Lower leg skin (tissue), 4 donors: ENCODE results near the gene PHPT1. TPM values are rescaled to one million over a fixed set of nuclear protein-coding genes. Genes with fewer than 3 reads are reported as not detected.
"Not testable (repeated sequence)": the region's sequence is repeated elsewhere in the genome, so short reads cannot be mapped to it uniquely, and the experiment has no call there.

ENCODE experiments used
- DNase-seq, 2 donors: peaks; one replicate each; pipeline ENCODE4 v3.0.0-alpha.2; 2019; ENCODE audit warnings: low spot score in 2 of 2
- H3K4me3 ChIP-seq: fragments of 200-600 bp; sonication (generic); 2 replicates; pipeline ENCODE4 v1.5.1; 2017; ENCODE audit warnings: mild to moderate bottlenecking, low read depth; ENCODE audit not compliant: poor library complexity, severe bottlenecking
- POLR2A ChIP-seq, 2 donors: fragments of 450-650 bp; IDR thresholded peaks; one replicate each; pipeline ENCODE4 v1.6.1; 2016 to 2017; ENCODE audit warnings: antibody characterized with exemption in 2 of 2, mild to moderate bottlenecking in 1 of 2, moderate library complexity in 1 of 2
- WGBS, 2 donors: methylation state at CpG; one replicate each; pipeline ENCODE4 v1.1.5; 2018; 5-methylcytosine and 5-hydroxymethylcytosine counted together
- intact Hi-C: fragments of 100-400 bp; cut with DNase I; formaldehyde crosslinking; loops from one replicate; pipeline ENCODE4 v1.15.0; 2023; ENCODE audit warnings: low total_unique reads
- total RNA-seq, 4 donors: library from RNA; depleted of rRNA; stranded (reverse); fragments of >200 nt; gene quantifications; one replicate each; pipeline ENCODE4 v1.1.0, GENCODE V29; 2016
- TF ChIP-seq, protein P1 (sequence below), 3 donors: fragments of 450-650 bp; IDR thresholded peaks; one replicate each; pipeline ENCODE4 v1.5.1; 2016; ENCODE audit warnings: antibody characterized with exemption in 3 of 3, mild to moderate bottlenecking in 3 of 3, moderate library complexity in 2 of 3

Gene PHPT1
- total RNA-seq, 4 donors from 2014 or later: 22.0 to 60.4 (median 48.7) TPM

DNA sequence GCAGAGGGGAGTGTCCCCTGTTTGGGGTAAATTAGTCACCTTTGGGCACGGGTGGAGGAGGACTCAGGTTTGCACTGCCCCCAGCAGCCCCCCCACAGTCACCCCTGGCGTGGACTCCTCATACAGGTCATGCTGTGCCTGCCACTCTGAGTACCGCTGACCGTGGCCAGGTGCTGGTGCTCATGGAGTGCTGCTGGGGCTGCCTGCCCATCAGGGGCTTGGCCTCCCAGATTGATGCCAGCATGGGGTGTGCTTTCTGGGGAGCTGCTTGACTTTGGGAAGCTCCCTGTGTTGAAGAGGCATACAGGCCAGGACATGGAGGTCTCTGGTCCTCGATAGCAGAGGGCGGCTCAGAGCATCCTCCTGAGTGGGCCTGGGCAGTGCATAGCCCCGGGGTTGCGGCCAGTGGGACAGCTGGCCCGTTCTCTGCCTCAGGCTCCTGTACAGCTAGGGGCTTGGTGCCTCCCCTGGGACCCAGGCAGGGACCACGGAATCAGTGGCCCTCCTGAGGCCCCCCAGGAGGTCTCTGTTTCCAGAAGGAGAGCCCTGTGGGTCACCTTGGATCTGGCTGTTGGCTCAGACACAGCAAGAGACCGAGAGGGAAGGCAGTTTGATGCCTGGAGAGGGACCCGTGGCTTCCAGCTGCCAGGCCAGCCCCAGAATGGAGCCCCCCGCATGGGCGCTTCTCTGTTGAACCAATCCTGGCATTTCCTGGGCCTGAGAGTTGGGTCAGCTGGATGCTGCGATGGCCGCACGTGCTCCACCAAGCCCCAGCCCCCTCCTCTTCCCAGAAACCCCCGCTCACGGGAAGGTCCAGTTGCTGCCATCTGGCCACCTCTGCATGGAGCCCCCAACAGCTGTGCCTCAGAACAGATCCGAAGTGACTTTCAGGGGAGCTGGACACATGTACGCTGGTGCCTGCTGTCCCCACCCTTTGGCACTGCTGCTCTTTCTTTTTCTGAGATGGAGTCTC lies 13.0 kb upstream of the PHPT1 start:
- intact Hi-C loops: no loop called here
- no peak for DNase-seq
- 90 to 97% methylated on average over 14 of the region's 21 CpGs for WGBS, 2 donors
- no peak overlapping the region for H3K4me3 ChIP-seq
- TF ChIP-seq, protein P1, sequence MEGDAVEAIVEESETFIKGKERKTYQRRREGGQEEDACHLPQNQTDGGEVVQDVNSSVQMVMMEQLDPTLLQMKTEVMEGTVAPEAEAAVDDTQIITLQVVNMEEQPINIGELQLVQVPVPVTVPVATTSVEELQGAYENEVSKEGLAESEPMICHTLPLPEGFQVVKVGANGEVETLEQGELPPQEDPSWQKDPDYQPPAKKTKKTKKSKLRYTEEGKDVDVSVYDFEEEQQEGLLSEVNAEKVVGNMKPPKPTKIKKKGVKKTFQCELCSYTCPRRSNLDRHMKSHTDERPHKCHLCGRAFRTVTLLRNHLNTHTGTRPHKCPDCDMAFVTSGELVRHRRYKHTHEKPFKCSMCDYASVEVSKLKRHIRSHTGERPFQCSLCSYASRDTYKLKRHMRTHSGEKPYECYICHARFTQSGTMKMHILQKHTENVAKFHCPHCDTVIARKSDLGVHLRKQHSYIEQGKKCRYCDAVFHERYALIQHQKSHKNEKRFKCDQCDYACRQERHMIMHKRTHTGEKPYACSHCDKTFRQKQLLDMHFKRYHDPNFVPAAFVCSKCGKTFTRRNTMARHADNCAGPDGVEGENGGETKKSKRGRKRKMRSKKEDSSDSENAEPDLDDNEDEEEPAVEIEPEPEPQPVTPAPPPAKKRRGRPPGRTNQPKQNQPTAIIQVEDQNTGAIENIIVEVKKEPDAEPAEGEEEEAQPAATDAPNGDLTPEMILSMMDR (IDR thresholded peaks at IDR 0.05): no peak
- TF ChIP-seq POLR2A (IDR thresholded peaks at IDR 0.05): no peak

DNA sequence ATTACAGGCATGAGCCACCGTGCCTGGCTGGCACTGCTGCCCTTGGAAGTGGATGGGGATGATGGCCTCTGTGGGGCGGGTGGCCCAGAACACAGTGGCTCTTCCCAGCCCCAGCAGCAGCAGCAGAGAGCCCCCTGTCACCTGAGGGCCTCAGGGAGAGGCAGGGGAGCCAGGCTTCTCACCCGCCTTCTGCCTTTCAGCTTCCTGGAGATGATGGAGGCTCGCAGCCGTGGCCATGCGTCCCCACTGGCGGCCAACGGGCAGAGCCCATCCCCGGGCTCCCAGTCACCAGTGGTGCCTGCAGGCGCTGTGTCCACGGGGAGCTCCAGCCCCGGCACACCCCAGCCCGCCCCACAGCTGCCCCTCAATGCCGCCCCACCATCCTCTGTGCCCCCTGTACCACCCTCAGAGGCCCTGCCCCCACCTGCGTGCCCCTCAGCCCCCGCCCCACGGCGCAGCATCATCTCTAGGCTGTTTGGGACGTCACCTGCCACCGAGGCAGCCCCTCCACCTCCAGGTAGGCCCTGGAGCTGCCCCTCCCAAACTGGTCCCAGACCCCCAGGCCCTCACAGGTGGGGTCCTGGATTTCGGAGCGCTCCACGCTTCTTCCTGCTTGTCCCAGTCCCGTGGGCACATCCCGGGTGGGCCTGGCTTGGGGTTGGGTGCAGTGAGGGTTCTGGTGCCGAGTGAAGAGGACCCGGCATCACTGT lies 11.9 kb upstream of the PHPT1 start:
- TF ChIP-seq, protein P1 (IDR thresholded peaks at IDR 0.05): no peak
- no peak for TF ChIP-seq POLR2A (IDR thresholded peaks at IDR 0.05)
- intact Hi-C loops: no loop called here
- no peak for DNase-seq
- 89 to 91% methylated on average over 17 to 27 of the region's 27 CpGs for WGBS, 2 donors
- H3K4me3 ChIP-seq: no peak overlapping the region

DNA sequence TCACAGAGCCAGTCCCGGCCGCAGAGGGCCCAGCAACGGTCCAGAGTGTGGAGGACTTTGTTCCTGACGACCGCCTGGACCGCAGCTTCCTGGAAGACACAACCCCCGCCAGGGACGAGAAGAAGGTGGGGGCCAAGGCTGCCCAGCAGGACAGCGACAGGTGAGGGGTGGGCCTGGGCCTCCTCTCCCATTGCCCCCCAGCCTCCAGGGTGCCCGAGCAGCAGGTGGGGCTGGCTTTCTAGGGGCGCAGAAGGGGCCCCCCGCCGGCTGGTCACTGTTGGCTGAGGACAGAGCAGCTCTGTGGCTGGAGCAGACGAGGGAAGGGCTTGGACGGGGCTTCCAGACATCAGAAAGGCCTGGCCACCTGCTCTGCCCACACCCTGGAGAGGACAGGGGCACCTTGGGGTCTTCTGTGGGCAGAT lies 11.3 kb upstream of the PHPT1 start:
- H3K4me3 ChIP-seq, intact Hi-C loops, DNase-seq: not testable (repeated sequence)
- WGBS, 2 donors: 92 to 96% methylated on average over 7 to 15 of the region's 15 CpGs

DNA sequence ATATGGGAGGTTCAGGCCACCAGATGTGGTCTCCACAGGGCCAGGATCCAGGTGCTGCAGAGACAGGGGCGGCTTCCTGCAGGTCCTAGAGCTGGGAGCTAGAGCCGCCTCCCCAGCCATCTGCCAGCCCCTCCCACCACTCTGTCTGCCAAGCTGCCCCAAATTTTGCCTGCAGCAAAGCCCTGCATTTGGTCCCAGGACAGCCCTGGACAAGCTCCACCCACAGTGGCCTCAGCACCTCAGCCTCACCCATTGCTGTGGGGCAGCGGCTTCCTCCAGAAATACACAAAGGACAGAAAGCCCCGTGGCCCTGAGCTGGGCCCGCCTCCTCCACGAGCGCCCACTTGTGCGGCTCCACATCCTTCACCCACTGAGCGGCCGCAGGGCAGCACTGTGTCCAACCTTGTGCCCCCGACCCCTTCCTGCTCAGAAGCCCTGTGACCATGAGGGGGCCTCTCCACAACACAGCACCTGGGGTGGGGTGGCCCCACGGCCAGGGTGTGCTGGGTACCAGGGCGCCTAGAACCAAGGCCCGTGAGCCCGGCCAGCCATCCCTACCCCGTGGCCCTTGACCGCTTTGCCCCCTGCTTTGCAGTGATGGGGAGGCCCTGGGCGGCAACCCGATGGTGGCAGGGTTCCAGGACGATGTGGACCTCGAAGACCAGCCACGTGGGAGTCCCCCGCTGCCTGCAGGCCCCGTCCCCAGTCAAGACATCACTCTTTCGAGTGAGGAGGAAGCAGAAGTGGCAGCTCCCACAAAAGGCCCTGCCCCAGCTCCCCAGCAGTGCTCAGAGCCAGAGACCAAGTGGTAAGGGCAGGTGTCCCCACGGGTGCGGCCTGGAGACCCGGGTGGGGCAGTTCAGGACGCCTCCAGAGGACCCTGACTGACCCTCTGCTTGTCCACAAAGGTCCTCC lies 10.6 kb upstream of the PHPT1 start:
- TF ChIP-seq POLR2A (IDR thresholded peaks at IDR 0.05): no peak
- TF ChIP-seq, protein P1 (IDR thresholded peaks at IDR 0.05): no peak
- H3K4me3 ChIP-seq: no peak overlapping the region
- intact Hi-C loops: no loop called here
- 84 to 88% methylated on average over 22 to 27 of the region's 29 CpGs for WGBS, 2 donors
- no peak for DNase-seq

DNA sequence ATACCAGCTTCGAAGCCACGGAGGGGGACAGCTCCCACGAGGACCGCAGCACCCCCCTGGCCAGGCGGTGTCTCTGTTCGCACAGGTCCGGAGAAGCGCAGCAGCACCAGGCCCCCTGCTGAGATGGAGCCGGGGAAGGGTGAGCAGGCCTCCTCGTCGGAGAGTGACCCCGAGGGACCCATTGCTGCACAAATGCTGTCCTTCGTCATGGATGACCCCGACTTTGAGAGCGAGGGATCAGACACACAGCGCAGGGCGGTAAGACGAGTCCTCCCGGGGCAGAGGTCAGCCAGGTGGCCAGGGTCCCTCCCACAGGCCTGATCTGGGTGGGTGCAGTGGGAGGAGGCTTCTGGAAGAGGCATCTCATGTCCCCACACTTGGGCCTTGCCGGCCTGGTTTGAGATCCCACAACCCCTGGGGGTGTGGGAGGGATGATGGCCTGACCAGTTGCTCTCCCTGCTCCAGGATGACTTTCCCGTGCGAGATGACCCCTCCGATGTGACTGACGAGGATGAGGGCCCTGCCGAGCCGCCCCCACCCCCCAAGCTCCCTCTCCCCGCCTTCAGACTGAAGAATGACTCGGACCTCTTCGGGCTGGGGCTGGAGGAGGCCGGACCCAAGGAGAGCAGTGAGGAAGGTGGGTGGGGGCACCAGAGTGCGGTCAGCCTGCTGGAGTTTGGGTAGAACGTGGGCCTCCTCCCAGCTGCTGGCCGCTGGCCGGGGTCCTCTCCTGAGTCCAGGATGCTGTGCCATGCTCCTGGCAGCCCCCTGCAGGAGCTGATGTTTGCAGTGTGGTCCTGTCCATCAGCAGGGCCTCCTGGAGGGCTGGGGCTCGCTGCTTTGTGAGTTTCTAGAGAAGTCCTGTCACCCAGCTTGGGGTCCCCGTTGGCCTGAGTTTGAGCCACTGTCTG lies 9.7 kb upstream of the PHPT1 start:
- intact Hi-C loops: no loop called here
- WGBS, 2 donors: 87 to 90% methylated on average over 32 to 36 of the region's 36 CpGs
- no peak overlapping the region for H3K4me3 ChIP-seq
- no peak for DNase-seq
- TF ChIP-seq POLR2A (IDR thresholded peaks at IDR 0.05): no peak
- TF ChIP-seq, protein P1 (IDR thresholded peaks at IDR 0.05): no peak
